Prostate gland (tissue), 2 donors: ENCODE data around the gene FGGY. TPM values are rescaled to one million over a fixed set of nuclear protein-coding genes. Genes with fewer than 3 reads are reported as not detected.
"Not testable (repeated sequence)": the region's sequence is repeated elsewhere in the genome, so short reads cannot be mapped to it uniquely, and the experiment has no call there.

Source experiments
- DNase-seq: peaks from one replicate; pipeline ENCODE4 v3.0.0-alpha.2; 2019; ENCODE audit warnings: low spot score
- H3K27ac ChIP-seq, 2 donors: fragments of 200-600 bp; sonication (generic); 2 replicates each; pipeline ENCODE4 v1.5.1; 2017 to 2019
- H3K27me3 ChIP-seq: fragments of 200-600 bp; sonication (generic); replicated peaks from 2 replicates; pipeline ENCODE4 v1.5.1; 2019; ENCODE audit not compliant: insufficient read depth
- H3K36me3 ChIP-seq, 2 donors: fragments of 200-600 bp; sonication (generic); 1 replicate in 1 of 2; 2 replicates in 1 of 2; pipeline versions ENCODE4 v1.5.1 to v1.8.1; 2017 to 2019
- H3K4me1 ChIP-seq: fragments of 200-600 bp; sonication (generic); replicated peaks from 2 replicates; pipeline ENCODE4 v1.5.1; 2019
- H3K4me3 ChIP-seq, 2 donors: fragments of 200-600 bp; sonication (generic); 2 replicates each; pipeline ENCODE4 v1.5.1; 2017 to 2019
- H3K9me3 ChIP-seq: fragments of 200-600 bp; sonication (generic); 2 replicates; pipeline ENCODE4 v1.5.1; 2017
- CTCF ChIP-seq, 4 experiments: fragments of 200-600 bp in 2 of 4; fragments of 450-650 bp in 2 of 4; sonication (generic) in 2 of 4; IDR thresholded peaks; 1 replicate in 3 of 4; 2 replicates in 1 of 4; pipeline ENCODE4 v1.5.1; 2016 to 2019; ENCODE audit warnings: antibody characterized with exemption in 4 of 4, mild to moderate bottlenecking in 2 of 4, moderate library complexity in 2 of 4
- POLR2A ChIP-seq: fragments of 450-650 bp; IDR thresholded peaks from one replicate; pipeline ENCODE4 v1.6.1; 2016; ENCODE audit warnings: antibody characterized with exemption, mild to moderate bottlenecking
- POLR2AphosphoS5 ChIP-seq: sonication (generic); formaldehyde crosslinking; IDR thresholded peaks from one replicate; pipeline ENCODE4 v1.6.1; 2017; ENCODE audit warnings: antibody characterized with exemption
- WGBS: methylation state at CpG from one replicate; pipeline ENCODE4 v1.1.5; 2018; 5-methylcytosine and 5-hydroxymethylcytosine counted together
- intact Hi-C: fragments of 100-400 bp; cut with DNase I; formaldehyde crosslinking; loops from one replicate; pipeline ENCODE4 v1.14.2; 2022
- total RNA-seq, 2 donors: library from RNA; depleted of rRNA; stranded (reverse); fragments of >200 nt; gene quantifications; one replicate each; pipeline ENCODE4 v1.1.0, GENCODE V29; 2016

Gene FGGY
- total RNA-seq, 2 donors from 2014 or later, result 28.6 to 32.2 TPM

GRCh38 chr1:59468828-59469428, 172.0 kb downstream of the FGGY start:
- no peaks in the 10 kb centered on the region for H3K27me3 ChIP-seq
- H3K4me3 ChIP-seq, result no peak overlapping the region
- intact Hi-C loops, result no loop called here
- 100% methylated on average over 1 of the region's 1 CpG for WGBS
- H3K4me1 ChIP-seq, result no peaks in the 10 kb centered on the region
- TF ChIP-seq CTCF (IDR thresholded peaks at IDR 0.05), result no peak
- no peak for TF ChIP-seq POLR2AphosphoS5
- no peak for TF ChIP-seq POLR2A
- no peak for DNase-seq
- no peaks in the 10 kb centered on the region for H3K9me3 ChIP-seq
- H3K36me3 ChIP-seq, result no peaks in the 10 kb centered on the region
- no peak overlapping the region for H3K27ac ChIP-seq

- H3K27ac ChIP-seq, H3K9me3 ChIP-seq, intact Hi-C loops, H3K27me3 ChIP-seq, H3K4me1 ChIP-seq, DNase-seq, H3K36me3 ChIP-seq, H3K4me3 ChIP-seq: not testable (repeated sequence)
- 98% methylated on average over 40 of the region's 43 CpGs for WGBS
These were observed 175.2 kb downstream of the FGGY start for GRCh38 chr1:59471991-59472570.

DNA sequence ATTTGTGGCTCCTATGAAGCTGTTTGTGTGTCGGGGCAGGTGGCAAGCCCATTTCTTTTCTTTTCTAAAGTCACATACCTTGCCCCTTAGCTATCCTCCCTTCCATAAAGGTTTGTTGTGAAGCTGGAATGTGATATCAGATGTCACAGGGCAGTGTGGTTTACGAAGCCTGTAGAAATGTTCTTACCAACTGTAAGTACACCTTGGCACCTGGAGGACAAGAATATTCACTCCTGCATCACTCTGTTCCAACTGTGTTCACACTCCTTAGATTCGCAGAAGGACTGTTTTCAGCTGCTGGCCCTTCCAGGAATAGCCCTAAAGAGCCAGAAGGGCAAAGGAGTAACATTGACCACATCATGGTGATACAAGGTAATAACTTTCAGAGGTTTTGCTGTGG, 176.9 kb downstream of the FGGY start:
- WGBS, result 90% methylated on average over 3 of the region's 3 CpGs
- Histone ChIP-seq H3K36me3 (no peaks in the 10 kb centered on the region), H3K27me3 (no peaks in the 10 kb centered on the region), H3K9me3 (no peaks in the 10 kb centered on the region), H3K4me3 (no peak overlapping the region), H3K4me1 (no peaks in the 10 kb centered on the region), H3K27ac (no peak overlapping the region)
- TF ChIP-seq CTCF (IDR thresholded peaks at IDR 0.05) (no peak), POLR2A (no peak), POLR2AphosphoS5 (no peak)
- no peak for DNase-seq
- intact Hi-C loops, result no loop called here

- no peaks in the 10 kb centered on the region for H3K36me3 ChIP-seq
- WGBS, result 81% methylated on average over 2 of the region's 2 CpGs
- intact Hi-C loops, result no loop called here
- TF ChIP-seq POLR2AphosphoS5, result no peak
- TF ChIP-seq CTCF (IDR thresholded peaks at IDR 0.05), result no peak
- no peak for TF ChIP-seq POLR2A
- H3K9me3 ChIP-seq, result no peaks in the 10 kb centered on the region
- no peak for DNase-seq
- no peak overlapping the region for H3K27ac ChIP-seq
- no peaks in the 10 kb centered on the region for H3K4me1 ChIP-seq
- H3K4me3 ChIP-seq, result no peak overlapping the region
- H3K27me3 ChIP-seq, result no peaks in the 10 kb centered on the region
These were observed 177.6 kb downstream of the FGGY start for GRCh38 chr1:59474496-59474895.

DNA sequence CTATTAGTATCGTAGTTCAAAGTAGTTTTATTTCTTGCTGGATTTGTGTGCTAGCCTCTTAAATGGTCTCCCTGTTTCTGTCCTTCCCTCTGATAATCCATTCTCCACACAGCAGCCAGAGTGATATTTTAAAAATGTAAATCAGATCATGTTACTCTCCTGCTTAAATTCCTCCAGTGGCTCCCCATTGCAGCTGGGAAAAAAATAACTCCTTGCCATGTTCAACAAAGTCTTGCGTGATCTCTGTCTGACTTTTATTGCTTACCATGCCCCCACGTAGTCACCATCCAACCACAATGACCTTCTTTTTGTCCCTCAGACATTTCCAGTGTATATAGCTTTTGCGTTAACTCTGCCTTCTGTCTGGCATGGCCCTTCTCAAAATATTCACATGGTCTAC, 178.8 kb downstream of the FGGY start:
- TF ChIP-seq POLR2AphosphoS5 (no peak), CTCF (IDR thresholded peaks at IDR 0.05) (no peak), POLR2A (no peak)
- Histone ChIP-seq H3K27me3 (no peaks in the 10 kb centered on the region), H3K4me3 (no peak overlapping the region), H3K27ac (no peak overlapping the region), H3K9me3 (no peaks in the 10 kb centered on the region), H3K4me1 (no peaks in the 10 kb centered on the region), H3K36me3 (no peaks in the 10 kb centered on the region)
- intact Hi-C loops, result no loop called here
- no peak for DNase-seq
- 61% methylated on average over 4 of the region's 4 CpGs for WGBS
